GM12801 (cell line): ENCODE results near the gene ADAMTS18.

ENCODE experiments used
- TF ChIP-seq, protein P1 (sequence below): IDR thresholded peaks from one replicate; pipeline ENCODE4 v1.5.1; 2011; ENCODE audit warnings: control low read depth; ENCODE audit not compliant: insufficient read length; ENCODE audit errors: extremely low read depth

The ADAMTS18 gene

DNA sequence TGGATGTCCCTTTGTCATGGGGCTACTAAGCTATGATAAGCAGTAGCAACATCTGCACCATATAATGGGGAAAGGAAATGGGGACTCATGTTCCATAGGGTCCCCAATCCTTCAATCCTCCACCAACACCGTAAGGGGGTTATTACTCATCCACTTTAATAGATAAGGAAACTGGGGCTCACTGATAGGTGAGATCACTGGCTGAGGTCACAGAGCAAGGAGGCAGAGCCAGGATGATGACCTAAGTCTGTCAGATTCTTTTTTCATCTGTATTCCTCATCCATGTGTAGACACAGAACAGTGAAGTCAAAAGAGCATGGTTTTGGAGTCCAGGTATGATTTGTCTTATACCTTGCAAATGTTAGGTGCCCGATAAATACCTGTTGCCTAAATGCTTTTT is 10.5 kb upstream of the ADAMTS18 start:
- TF ChIP-seq, protein P1, sequence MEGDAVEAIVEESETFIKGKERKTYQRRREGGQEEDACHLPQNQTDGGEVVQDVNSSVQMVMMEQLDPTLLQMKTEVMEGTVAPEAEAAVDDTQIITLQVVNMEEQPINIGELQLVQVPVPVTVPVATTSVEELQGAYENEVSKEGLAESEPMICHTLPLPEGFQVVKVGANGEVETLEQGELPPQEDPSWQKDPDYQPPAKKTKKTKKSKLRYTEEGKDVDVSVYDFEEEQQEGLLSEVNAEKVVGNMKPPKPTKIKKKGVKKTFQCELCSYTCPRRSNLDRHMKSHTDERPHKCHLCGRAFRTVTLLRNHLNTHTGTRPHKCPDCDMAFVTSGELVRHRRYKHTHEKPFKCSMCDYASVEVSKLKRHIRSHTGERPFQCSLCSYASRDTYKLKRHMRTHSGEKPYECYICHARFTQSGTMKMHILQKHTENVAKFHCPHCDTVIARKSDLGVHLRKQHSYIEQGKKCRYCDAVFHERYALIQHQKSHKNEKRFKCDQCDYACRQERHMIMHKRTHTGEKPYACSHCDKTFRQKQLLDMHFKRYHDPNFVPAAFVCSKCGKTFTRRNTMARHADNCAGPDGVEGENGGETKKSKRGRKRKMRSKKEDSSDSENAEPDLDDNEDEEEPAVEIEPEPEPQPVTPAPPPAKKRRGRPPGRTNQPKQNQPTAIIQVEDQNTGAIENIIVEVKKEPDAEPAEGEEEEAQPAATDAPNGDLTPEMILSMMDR: no peak

GRCh38 chr16:77444147-77444460 is 9.3 kb upstream of the ADAMTS18 start:
- TF ChIP-seq, protein P1: no peak

DNA sequence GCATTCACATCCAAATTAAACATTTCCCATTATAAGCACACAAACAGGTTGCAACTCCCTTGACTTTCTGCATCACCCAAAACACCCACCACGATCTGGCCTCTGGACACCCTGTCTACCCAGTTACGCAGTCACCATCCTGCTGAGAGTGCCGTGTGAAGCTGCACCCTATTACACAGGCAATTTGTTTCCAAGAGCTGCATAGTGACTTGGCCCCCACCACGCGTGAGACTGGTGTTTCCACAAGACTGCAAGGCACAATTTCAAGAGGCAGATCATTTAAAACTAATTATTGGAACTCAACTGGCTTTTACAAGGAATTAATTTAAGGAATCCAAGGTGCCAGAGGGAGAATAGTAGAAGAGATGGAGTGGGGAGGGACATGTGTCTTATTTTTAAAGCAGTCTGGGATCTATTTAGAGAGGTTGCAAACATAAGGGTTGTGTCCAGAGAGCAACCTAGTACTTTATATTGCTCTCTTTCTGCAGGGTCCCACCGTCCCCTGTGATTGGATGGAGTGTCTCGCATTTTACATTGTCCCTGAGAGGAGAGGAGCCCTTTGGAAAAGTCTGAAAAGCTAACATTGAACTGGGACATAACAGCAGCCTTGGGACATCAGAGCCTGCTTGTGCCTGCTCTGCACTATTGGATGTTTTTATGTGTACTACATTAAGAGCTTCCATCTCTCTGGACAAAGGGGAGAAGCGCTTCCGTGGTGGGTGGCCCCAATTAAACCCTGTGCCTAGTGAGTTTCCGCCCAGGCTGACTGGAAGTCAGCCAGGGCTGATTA is 8.7 kb upstream of the ADAMTS18 start:
- TF ChIP-seq, protein P1: no peak

DNA sequence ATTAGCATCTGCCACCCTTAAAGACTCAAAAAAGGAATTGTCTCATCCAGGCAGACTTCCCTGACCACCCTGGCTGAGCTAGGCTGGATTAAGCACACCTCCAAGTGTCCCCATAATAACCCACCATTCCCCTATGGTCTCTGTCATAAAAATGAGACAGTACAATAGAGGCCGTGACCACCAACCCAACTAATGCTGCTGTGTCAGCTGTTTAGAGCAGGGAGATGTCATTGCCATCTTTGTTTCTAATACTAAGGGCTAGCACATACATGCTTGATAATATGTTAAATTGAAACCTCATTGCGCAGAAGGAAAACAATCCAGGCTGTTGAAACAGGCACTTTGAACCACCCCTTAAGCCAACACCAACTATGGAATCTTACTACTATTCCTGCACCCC is 7.2 kb upstream of the ADAMTS18 start:
- TF ChIP-seq, protein P1: no peak

DNA sequence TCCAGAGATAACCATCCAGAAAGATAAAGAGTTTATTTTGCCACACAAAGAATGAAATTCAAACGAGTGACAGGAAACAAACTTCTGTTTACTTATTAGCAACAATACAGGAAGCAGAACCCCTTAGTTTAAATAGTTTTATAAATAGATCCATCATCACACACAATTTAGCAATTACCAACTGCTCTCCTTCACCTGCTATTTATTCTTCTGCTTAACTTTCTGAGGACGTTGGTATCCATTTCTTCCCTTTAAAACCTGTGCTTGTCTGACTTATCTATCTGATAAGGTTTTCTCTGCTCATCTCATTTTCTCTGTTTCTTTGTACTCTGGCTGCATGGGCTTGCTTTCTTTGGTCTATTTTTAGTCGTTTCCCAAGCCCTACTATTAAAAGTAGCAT is 4.3 kb upstream of the ADAMTS18 start:
- TF ChIP-seq, protein P1: no peak

GRCh38 chr16:77437859-77438258 is 3.0 kb upstream of the ADAMTS18 start:
- TF ChIP-seq, protein P1: no peak

DNA sequence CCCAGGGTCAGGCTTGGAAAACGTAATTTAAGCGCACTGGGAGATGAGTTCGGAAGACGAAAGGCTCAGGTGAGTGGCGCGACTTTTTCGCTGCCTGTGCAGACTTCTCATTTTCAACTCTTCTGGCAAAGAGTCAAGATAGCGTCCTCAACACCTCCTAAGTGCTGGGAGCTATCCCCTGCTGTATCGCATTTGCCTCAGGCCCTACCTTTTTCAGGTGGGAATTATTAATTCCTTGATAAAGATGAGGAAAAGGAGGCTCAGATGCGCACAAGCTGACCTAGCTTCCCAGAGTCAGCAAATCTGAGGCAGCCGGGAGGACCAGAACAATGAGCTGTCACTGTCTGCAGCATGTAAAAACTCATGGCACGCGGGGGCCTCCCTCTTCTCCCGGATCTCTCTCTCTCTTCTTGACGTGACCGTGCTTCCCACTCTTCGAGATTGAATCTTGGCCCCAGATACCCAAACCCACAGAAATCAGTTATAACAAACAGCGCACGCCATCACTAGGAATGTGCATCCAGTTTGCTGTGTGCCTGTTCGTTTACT is 512 bp upstream of the ADAMTS18 start:
- TF ChIP-seq, protein P1: no peak
